ENCODE results near the gene UQCRC1. TPM values are rescaled to one million over a fixed set of nuclear protein-coding genes. Genes with fewer than 3 reads are reported as not detected.
A peak's percentile ranks its signal among the peaks of the same experiment; 100 is the strongest.

Gene UQCRC1
- total RNA-seq, 5 donors from 2014 or later (not counting 1 experiment from before 2014, with no cell fraction given), result 93.0 to 109 (median 98.4) TPM

GRCh38 chr3:48562367-48563095, 46.9 kb downstream of the UQCRC1 start:
- Histone ChIP-seq H3K36me3 (ENCODE audit: control insufficient read depth in 2 of 2, extremely low read depth in 1 of 2, insufficient read depth in 1 of 2, low read length in 1 of 2) (no peaks in the 10 kb centered on the region), H3K9me3 (no peaks in the 10 kb centered on the region), H3K27me3 (replicated peaks in 1 of 2; ENCODE audit: control insufficient read depth in 2 of 2, extremely low read depth in 1 of 2, insufficient read depth in 2 of 2, low read length in 1 of 2) (peaks cover 0 to 11% of the 10 kb centered on the region in 2 experiments), H3K4me1 (ENCODE audit: control insufficient read depth in 1 of 2, extremely low read depth in 1 of 2, insufficient read depth in 2 of 2, low read length in 2 of 2) (peaks cover 0 to 27% of the 10 kb centered on the region in 2 experiments), H3K4me3 (ENCODE audit: control insufficient read depth in 1 of 2, extremely low read depth in 1 of 2, low read length in 1 of 2) (no peak overlapping the region), H3K27ac (ENCODE audit: low read length) (no peak overlapping the region)
- DNase-seq (no peak), ATAC-seq (replicated peaks in 1 of 4) (no peak)
- Mint-ChIP-seq H3K27me3 (no peaks in the 10 kb centered on the region), H3K36me3 (no peaks in the 10 kb centered on the region), H3K9me3 (no peaks in the 10 kb centered on the region), H3K4me1 (peaks cover 8 to 15% (median 14%) of the 10 kb centered on the region in 3 donors), H3K4me3 (no peak overlapping the region), H3K27ac (no peak overlapping the region)
- CTCF ChIA-PET, result interaction anchor here in 1 of 2 donors (0.5 kb wide), 1 partner anchor 20 kb away, joined by 4 read pairs; no protein-coding TSS in a partner anchor
- POLR2A ChIA-PET, result no interaction called here
- WGBS (ENCODE audit: insufficient coverage), result 83% methylated on average over 20 of the region's 20 CpGs

DNA sequence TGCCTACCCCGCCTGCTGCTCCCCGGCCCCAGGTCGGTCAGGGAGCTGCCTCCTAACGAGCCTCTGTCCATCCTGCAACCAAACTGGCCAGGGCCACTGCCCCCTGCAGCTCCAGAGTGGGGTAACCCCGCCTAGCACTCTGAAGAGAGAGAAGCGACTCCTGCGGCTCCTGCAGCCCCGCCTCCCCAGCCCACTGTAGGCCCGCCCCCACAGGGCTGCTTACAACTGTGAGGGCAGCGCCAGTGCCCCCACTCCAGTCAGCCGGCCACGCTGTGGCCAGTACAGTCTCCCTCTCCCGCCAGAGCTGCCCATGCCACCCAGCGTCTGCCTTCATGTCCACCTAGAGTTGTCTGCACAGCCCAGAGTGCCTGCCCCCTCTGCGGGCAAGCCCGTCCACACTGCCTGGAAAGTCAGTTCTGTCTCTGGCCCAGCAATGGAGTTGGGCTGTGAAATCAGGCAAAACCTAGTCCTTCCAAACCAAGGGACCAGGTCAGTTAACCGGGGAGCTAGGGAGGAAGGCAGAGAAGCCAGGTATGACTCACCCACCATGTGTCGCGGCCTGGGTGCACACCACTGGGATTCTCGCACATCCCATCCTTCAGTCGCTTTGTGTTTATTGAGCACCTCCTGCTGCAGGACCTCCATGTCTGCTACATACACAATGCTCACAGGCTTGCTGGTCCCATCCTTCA, 48.3 kb downstream of the UQCRC1 start:
- H3K27me3 ChIP-seq (replicated peaks in 1 of 2; ENCODE audit: control insufficient read depth in 2 of 2, extremely low read depth in 1 of 2, insufficient read depth in 2 of 2, low read length in 1 of 2), result peaks cover 0 to 11% of the 10 kb centered on the region in 2 experiments
- Mint-ChIP-seq H3K4me3 (no peak overlapping the region), H3K36me3 (no peaks in the 10 kb centered on the region), H3K4me1 (peaks cover 14 to 20% (median 15%) of the 10 kb centered on the region in 3 donors), H3K27me3 (no peaks in the 10 kb centered on the region), H3K27ac (no peak overlapping the region), H3K9me3 (no peaks in the 10 kb centered on the region)
- no peaks in the 10 kb centered on the region for H3K36me3 ChIP-seq (ENCODE audit: control insufficient read depth in 2 of 2, extremely low read depth in 1 of 2, insufficient read depth in 1 of 2, low read length in 1 of 2)
- no peak for ATAC-seq (replicated peaks in 1 of 4)
- DNase-seq, result peak in 3 of 35 experiments; percentile 7 to 23 (median 8)
- H3K4me3 ChIP-seq (ENCODE audit: control insufficient read depth in 1 of 2, extremely low read depth in 1 of 2, low read length in 1 of 2), result no peak overlapping the region
- CTCF ChIA-PET, result interaction anchor here (0.6 kb wide), 4 partner anchors 12 to 1186 kb away, joined by 3 to 4 read pairs (median 4); no protein-coding TSS in a partner anchor
- POLR2A ChIA-PET, result no interaction called here
- H3K9me3 ChIP-seq, result no peaks in the 10 kb centered on the region
- no peak overlapping the region for H3K27ac ChIP-seq (ENCODE audit: low read length)
- 41% methylated on average over 20 of the region's 21 CpGs for WGBS (ENCODE audit: insufficient coverage)
- peaks cover 0 to 38% of the 10 kb centered on the region in 2 experiments for H3K4me1 ChIP-seq (ENCODE audit: control insufficient read depth in 1 of 2, extremely low read depth in 1 of 2, insufficient read depth in 2 of 2, low read length in 2 of 2)

GRCh38 chr3:48560648-48561018, 48.8 kb downstream of the UQCRC1 start:
- H3K9me3 Mint-ChIP-seq, result no peaks in the 10 kb centered on the region
- H3K27ac Mint-ChIP-seq, result no peak overlapping the region
- no peak for DNase-seq
- no peak overlapping the region for H3K27ac ChIP-seq (ENCODE audit: low read length)
- H3K27me3 ChIP-seq (replicated peaks in 1 of 2; ENCODE audit: control insufficient read depth in 2 of 2, extremely low read depth in 1 of 2, insufficient read depth in 2 of 2, low read length in 1 of 2), result peaks cover 0 to 11% of the 10 kb centered on the region in 2 experiments
- H3K9me3 ChIP-seq, result no peaks in the 10 kb centered on the region
- no peak for ATAC-seq (replicated peaks in 1 of 4)
- H3K4me1 Mint-ChIP-seq, result peaks cover 14 to 24% (median 18%) of the 10 kb centered on the region in 3 donors
- ChIA-PET CTCF (interaction anchor here (0.6 kb wide), 3 partner anchors 11 to 160 kb away, joined by 3 to 4 read pairs (median 3); no protein-coding TSS in a partner anchor), POLR2A (no interaction called here)
- no peaks in the 10 kb centered on the region for H3K27me3 Mint-ChIP-seq
- no peaks in the 10 kb centered on the region for H3K36me3 Mint-ChIP-seq
- H3K36me3 ChIP-seq (ENCODE audit: control insufficient read depth in 2 of 2, extremely low read depth in 1 of 2, insufficient read depth in 1 of 2, low read length in 1 of 2), result no peaks in the 10 kb centered on the region
- no peak overlapping the region for H3K4me3 ChIP-seq (ENCODE audit: control insufficient read depth in 1 of 2, extremely low read depth in 1 of 2, low read length in 1 of 2)
- H3K4me3 Mint-ChIP-seq, result no peak overlapping the region
- peaks cover 0 to 42% of the 10 kb centered on the region in 2 experiments for H3K4me1 ChIP-seq (ENCODE audit: control insufficient read depth in 1 of 2, extremely low read depth in 1 of 2, insufficient read depth in 2 of 2, low read length in 2 of 2)
- 33% methylated on average over 5 of the region's 5 CpGs for WGBS (ENCODE audit: insufficient coverage)

- H3K27me3 ChIP-seq (replicated peaks in 1 of 2; ENCODE audit: control insufficient read depth in 2 of 2, extremely low read depth in 1 of 2, insufficient read depth in 2 of 2, low read length in 1 of 2), result peaks cover 0 to 11% of the 10 kb centered on the region in 2 experiments
- H3K36me3 ChIP-seq (ENCODE audit: control insufficient read depth in 2 of 2, extremely low read depth in 1 of 2, insufficient read depth in 1 of 2, low read length in 1 of 2), result no peaks in the 10 kb centered on the region
- no peak overlapping the region for H3K27ac ChIP-seq (ENCODE audit: low read length)
- CTCF ChIA-PET, result interaction anchor here (0.5 to 3.2 kb wide), 8 partner anchors 9 to 359 kb away, joined by 3 to 25 read pairs (median 3); no protein-coding TSS in a partner anchor
- Mint-ChIP-seq H3K4me3 (peak overlapping the region in 2 of 3 donors; percentile 76 to 77), H3K36me3 (no peaks in the 10 kb centered on the region), H3K4me1 (peaks cover 18 to 24% (median 21%) of the 10 kb centered on the region in 3 donors), H3K27ac (peak overlapping the region in 1 of 2 donors; percentile 23), H3K27me3 (no peaks in the 10 kb centered on the region), H3K9me3 (no peaks in the 10 kb centered on the region)
- 71% methylated on average over 5 of the region's 6 CpGs for WGBS (ENCODE audit: insufficient coverage)
- ATAC-seq (replicated peaks in 1 of 4), result no peak
- peak in 2 of 35 experiments; percentile 21 to 41 for DNase-seq
- peaks cover 0 to 32% of the 10 kb centered on the region in 2 experiments for H3K4me1 ChIP-seq (ENCODE audit: control insufficient read depth in 1 of 2, extremely low read depth in 1 of 2, insufficient read depth in 2 of 2, low read length in 2 of 2)
- H3K4me3 ChIP-seq (ENCODE audit: control insufficient read depth in 1 of 2, extremely low read depth in 1 of 2, low read length in 1 of 2), result no peak overlapping the region
- POLR2A ChIA-PET, result interaction anchor here in 1 of 2 donors (0.5 kb wide), 1 partner anchor 85 kb away, joined by 8 read pairs; no protein-coding TSS in a partner anchor
- no peaks in the 10 kb centered on the region for H3K9me3 ChIP-seq
Measured at GRCh38 chr3:48558493-48559134, 50.8 kb downstream of the UQCRC1 start.

DNA sequence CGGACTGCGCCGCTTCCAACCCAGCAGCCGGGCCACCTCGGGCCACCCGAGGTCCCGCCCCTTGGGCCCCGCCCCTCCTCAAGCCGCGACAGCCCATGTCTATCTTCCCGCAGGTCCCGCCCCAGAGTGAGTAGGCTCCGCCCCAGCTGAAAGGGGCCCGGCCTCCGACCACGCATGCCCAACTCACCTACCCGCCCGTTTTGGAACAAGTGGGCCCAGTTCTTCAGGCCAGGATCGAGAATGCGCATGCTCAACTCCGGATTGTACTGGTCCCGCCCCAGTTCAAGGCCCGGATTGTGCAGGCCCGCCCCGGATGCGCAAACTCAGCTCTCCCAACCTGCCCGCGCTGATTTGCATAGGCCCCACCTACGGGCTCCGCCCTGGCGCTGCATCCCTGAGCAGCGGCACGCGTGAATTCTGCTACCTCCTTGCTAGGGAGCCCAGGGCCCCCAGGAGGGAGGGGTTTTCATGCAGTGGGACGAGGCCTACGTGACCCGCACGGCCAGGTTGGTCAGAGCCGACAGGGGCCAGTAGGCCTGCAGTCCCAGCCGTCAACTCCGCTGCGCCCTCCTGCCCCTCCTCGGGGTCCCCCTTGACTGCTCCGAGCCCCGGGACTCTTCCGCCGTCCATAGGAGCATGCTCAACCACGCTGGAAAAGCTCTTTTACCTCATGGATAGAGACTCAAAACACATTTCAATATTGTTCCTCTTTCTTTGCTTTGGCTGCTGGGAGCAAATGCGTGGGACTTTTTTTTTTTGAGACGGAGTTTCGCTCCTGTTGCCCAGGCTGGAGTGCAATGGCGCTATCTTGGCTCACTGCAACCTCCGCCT, 52.4 kb downstream of the UQCRC1 start, which contains the start of gene PFKFB4:
PFKFB4 (minus strand) TSS at position 8 of the 831 bp plus-strand sequence. CDS start 26 bp downstream, outside the sequence.
- no peak within 1 kb of the TSS for H3K27ac ChIP-seq (ENCODE audit: low read length)
- H3K4me3 ChIP-seq (ENCODE audit: control insufficient read depth in 1 of 2, extremely low read depth in 1 of 2, low read length in 1 of 2), result peak within 1 kb of the TSS; percentile 65 to 79
- no peaks in the 10 kb centered on the region for H3K27me3 Mint-ChIP-seq
- WGBS (ENCODE audit: insufficient coverage), result under 1% methylated on average over 52 of the region's 53 CpGs
- no peaks in the 10 kb centered on the region for H3K36me3 ChIP-seq (ENCODE audit: control insufficient read depth in 2 of 2, extremely low read depth in 1 of 2, insufficient read depth in 1 of 2, low read length in 1 of 2)
- ATAC-seq (replicated peaks in 1 of 4) (peak; percentile 90 to 91 (median 90)), DNase-seq (peak; percentile 98 to 100 (median 99))
- ChIA-PET POLR2A (interaction anchor here (0.6 to 0.8 kb wide), 3 partner anchors 48 to 117 kb away, joined by 3 to 6 read pairs (median 3); partner anchors contain the start of gene CCDC51 (in 1 of the 2)), CTCF (interaction anchor here in 1 of 2 donors (0.6 to 3.2 kb wide), 11 partner anchors 8 to 1662 kb away, joined by 3 to 25 read pairs (median 4); partner anchors contain the start of genes CCDC51, TMA7 and WDR6)
- peaks cover 0 to 31% of the 10 kb centered on the region in 2 experiments for H3K4me1 ChIP-seq (ENCODE audit: control insufficient read depth in 1 of 2, extremely low read depth in 1 of 2, insufficient read depth in 2 of 2, low read length in 2 of 2)
- no peaks in the 10 kb centered on the region for H3K9me3 ChIP-seq
- no peaks in the 10 kb centered on the region for H3K36me3 Mint-ChIP-seq
- peaks cover 0 to 9% of the 10 kb centered on the region in 2 experiments for H3K27me3 ChIP-seq (replicated peaks in 1 of 2; ENCODE audit: control insufficient read depth in 2 of 2, extremely low read depth in 1 of 2, insufficient read depth in 2 of 2, low read length in 1 of 2)
- peaks cover 18 to 24% (median 21%) of the 10 kb centered on the region in 3 donors for H3K4me1 Mint-ChIP-seq
- H3K9me3 Mint-ChIP-seq, result no peaks in the 10 kb centered on the region
- H3K4me3 Mint-ChIP-seq, result peak within 1 kb of the TSS; percentile 76 to 85 (median 82)
- peak within 1 kb of the TSS; percentile 79 to 86 for H3K27ac Mint-ChIP-seq

Data from T-cell (primary cell).